Heart right ventricle (tissue), 16 donors: ENCODE results near the gene TBXAS1. TPM values are rescaled to one million over a fixed set of nuclear protein-coding genes. Genes with fewer than 3 reads are reported as not detected.
"Not testable (repeated sequence)": the region's sequence is repeated elsewhere in the genome, so short reads cannot be mapped to it uniquely, and the experiment has no call there.

Experiments
- ATAC-seq, 8 donors: fragments of 200-7000 bp; cut with Tn5 transposase; one replicate each; pipeline ENCODE4 v1.9.1; 2020; ENCODE audit warnings: mild to moderate bottlenecking in 8 of 8, moderate library complexity in 8 of 8, moderate number of reproducible peaks in 1 of 8
- DNase-seq, 2 donors: peaks; one replicate each; pipeline ENCODE4 v3.0.0-alpha.2; 2020
- H3K27ac ChIP-seq, 10 donors: fragments of 200-600 bp; sonication (generic) in 2 of 10; one replicate each; pipeline versions ENCODE4 v1.5.0 to v1.8.0; 2020 to 2022; ENCODE audit warnings: mild to moderate bottlenecking in 3 of 10
- H3K27me3 ChIP-seq, 7 donors: fragments of 200-600 bp; one replicate each; pipeline ENCODE4 v1.8.0; 2021 to 2022; ENCODE audit warnings: mild to moderate bottlenecking in 2 of 7
- H3K36me3 ChIP-seq, 9 donors: fragments of 200-600 bp; sonication (generic) in 1 of 9; one replicate each; pipeline versions ENCODE4 v1.5.0 to v1.8.0; 2020 to 2022; ENCODE audit warnings: mild to moderate bottlenecking in 2 of 9
- H3K4me1 ChIP-seq, 9 donors: fragments of 200-600 bp; sonication (generic) in 1 of 9; one replicate each; pipeline versions ENCODE4 v1.5.0 to v1.8.0; 2020 to 2022; ENCODE audit warnings: mild to moderate bottlenecking in 4 of 9
- H3K4me3 ChIP-seq, 10 donors: fragments of 200-600 bp; sonication (generic) in 2 of 10; one replicate each; pipeline versions ENCODE4 v1.5.0 to v1.8.0; 2020 to 2022; ENCODE audit warnings: mild to moderate bottlenecking in 7 of 10, moderate library complexity in 2 of 10
- H3K9me3 ChIP-seq, 11 donors: fragments of 200-600 bp in 10 of 11; sonication (generic) in 2 of 11; one replicate each; pipeline versions ENCODE4 v1.5.0 to v1.8.0; 2013 to 2022; ENCODE audit warnings: mild to moderate bottlenecking in 2 of 11, control low read depth in 1 of 11, moderate library complexity in 1 of 11
- CTCF ChIP-seq, 9 donors: fragments of 200-600 bp; sonication (generic) in 2 of 9; IDR thresholded peaks; one replicate each; pipeline versions ENCODE4 v1.5.0 to v1.8.0; 2021 to 2022; ENCODE audit warnings: antibody characterized with exemption in 9 of 9, mild to moderate bottlenecking in 5 of 9, moderate library complexity in 1 of 9
- WGBS, 2 donors: extraction: QIAGEN DNeasy Blood & Tissue Kit; methylation state at CpG; one replicate each; pipeline ENCODE4 v1.1.7; 2013; ENCODE audit warnings: inconsistent platforms in 1 of 2; 5-methylcytosine and 5-hydroxymethylcytosine counted together
- intact Hi-C, 10 donors: fragments of 100-400 bp; cut with DNase I; formaldehyde crosslinking; loops; one replicate each; pipeline versions ENCODE4 v1.11.1 to v1.14.2; 2022
- polyA plus RNA-seq, 2 donors: library from polyadenylated mRNA; stranded (reverse); fragments of 200-250 nt; gene quantifications; one replicate each; pipeline ENCODE4 v1.2.3, GENCODE V29; 2013
- total RNA-seq, 10 donors: library from RNA; stranded (reverse); fragmentation: NEBNext Ultra II Directional in 3 of 10; extraction: Animal tissue kit (Norgen Biotek cat#: 25700) in 3 of 10; gene quantifications; one replicate each; pipeline versions ENCODE4 v1.2.1 to v1.2.4, GENCODE V29; 2021 to 2023
- donor health status: Arrhythmogenic right ventricular cardiomyopathy.
- donor health status: ischemic (EF 13 %, LVEDD 7.1; RV severe dilation, severe dysfunction).
- donor health status: healthy with polysubstance abuse.
- donor health status: DM: no; HTN: yes; CAD: no.
- donor health status: DM: no; HTN: no; CAD: no.
- donor health status: ischemic (EF 25% LVEDD 6.9; RV normal size, moderate dysfunction).
- donor health status: ischemic (EF 25% LVEDD 5.7; RV mildly dilated, moderate dysfunction).
- donor health status: healthy.
- donor health status: DM: yes; HTN: yes; CAD: no.
- donor health status: Ischemic cardiomyopathy.
- donor health status: ischemic (EF 35%, LVEDD 5.7; RV mildly dilated, moderate dysfunction).
- donor health status: nonischemic (EF 11% LVEDD 7.7; RV severe dilation, severe dysfunction).
- donor health status: DM: yes; HTN: yes; CAD: no.
- donor health status: PGD.
- donor health status: ischemic (EF 29% LVEDD 5.4; RV normal size, mild dysfunction).
- donor health status: nonischemic (EF 23%, LVEDD 6.1; RV moderate dilation, normal function).

Gene TBXAS1
- total and polyA plus RNA-seq, 12 donors: 1.7 to 17.7 (median 3.7) TPM

GRCh38 chr7:139838276-139838675 lies 9.2 kb downstream of the TBXAS1 start:
- ATAC-seq (no peak), DNase-seq (no peak)
- Histone ChIP-seq H3K4me1 (peaks cover 0 to 16% (median 0%) of the 10 kb centered on the region in 9 donors), H3K27me3 (no peaks in the 10 kb centered on the region), H3K9me3 (peaks cover 0 to 29% (median 0%) of the 10 kb centered on the region in 11 donors), H3K36me3 (no peaks in the 10 kb centered on the region), H3K4me3 (no peak overlapping the region), H3K27ac (no peak overlapping the region)
- TF ChIP-seq CTCF (IDR thresholded peaks at IDR 0.05): no peak
- 95 to 97% methylated on average over 1 of the region's 1 CpG for WGBS, 2 donors
- intact Hi-C loops: no loop called here

- WGBS, 2 donors: 71 to 78% methylated on average over 6 of the region's 6 CpGs
- ATAC-seq (no peak), DNase-seq (no peak)
- intact Hi-C loops: no loop called here
- H3K27ac ChIP-seq: no peak overlapping the region
- no peaks in the 10 kb centered on the region for H3K27me3 ChIP-seq
- peaks cover 0 to 16% (median 0%) of the 10 kb centered on the region in 9 donors for H3K4me1 ChIP-seq
- no peaks in the 10 kb centered on the region for H3K36me3 ChIP-seq
- TF ChIP-seq CTCF (IDR thresholded peaks at IDR 0.05): no peak
- peaks cover 0 to 25% (median 0%) of the 10 kb centered on the region in 11 donors for H3K9me3 ChIP-seq
- no peak overlapping the region for H3K4me3 ChIP-seq
Measured at GRCh38 chr7:139838876-139839275, 9.8 kb downstream of the TBXAS1 start.

DNA sequence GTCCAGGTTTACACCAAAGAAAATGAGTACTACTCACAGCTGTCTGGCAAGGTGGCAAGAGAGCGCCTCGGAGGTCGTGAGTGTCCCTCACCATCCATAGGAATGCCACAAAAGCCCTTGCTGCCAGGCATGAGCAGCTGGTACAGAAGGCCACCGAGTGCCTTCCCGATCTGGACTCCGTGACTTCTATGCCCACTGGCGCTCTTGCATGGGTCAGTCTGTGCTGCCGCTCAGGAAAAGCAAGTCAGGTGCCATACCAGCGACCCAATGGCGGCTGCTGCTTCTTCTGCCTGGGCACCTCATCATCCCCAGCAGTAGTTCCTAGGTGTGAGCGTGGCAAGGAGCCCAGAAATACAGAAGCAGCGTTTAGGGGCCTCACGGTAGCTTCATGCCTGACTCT lies 11.7 kb downstream of the TBXAS1 start:
- Histone ChIP-seq H3K36me3 (no peaks in the 10 kb centered on the region), H3K27ac (no peak overlapping the region), H3K27me3 (no peaks in the 10 kb centered on the region), H3K9me3 (peaks cover 0 to 15% (median 0%) of the 10 kb centered on the region in 11 donors), H3K4me1 (peaks cover 0 to 16% (median 0%) of the 10 kb centered on the region in 9 donors), H3K4me3 (no peak overlapping the region)
- 92 to 96% methylated on average over 13 of the region's 13 CpGs for WGBS, 2 donors
- ATAC-seq (no peak), DNase-seq (no peak)
- intact Hi-C loops: no loop called here
- no peak for TF ChIP-seq CTCF (IDR thresholded peaks at IDR 0.05)

GRCh38 chr7:139842401-139843210 lies 13.5 kb downstream of the TBXAS1 start:
- ATAC-seq: peak in 4 of 8 donors; percentile 35 to 73 (median 52)

DNA sequence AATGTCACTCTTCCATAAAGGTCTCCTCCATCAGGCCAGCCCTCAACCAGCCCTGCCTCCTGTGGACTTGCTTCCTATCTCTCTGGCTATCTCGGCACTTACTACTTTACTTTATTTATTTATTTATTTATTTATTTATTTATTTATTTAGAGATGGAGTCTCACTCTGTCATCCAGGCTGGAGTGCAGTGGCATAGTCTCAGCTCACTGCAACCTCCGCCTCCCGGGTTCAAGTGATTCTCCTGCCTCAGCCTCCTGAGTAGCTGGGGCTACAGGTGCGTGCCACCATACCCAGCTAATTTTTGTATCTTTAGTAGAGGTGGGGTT lies 14.1 kb downstream of the TBXAS1 start:
- H3K4me3 ChIP-seq, H3K27me3 ChIP-seq, H3K36me3 ChIP-seq, H3K27ac ChIP-seq, DNase-seq, ATAC-seq, intact Hi-C loops, H3K9me3 ChIP-seq: not testable (repeated sequence)
- H3K4me1 ChIP-seq: peaks cover 0 to 16% (median 0%) of the 10 kb centered on the region in 9 donors
- WGBS, 2 donors: 94 to 96% methylated on average over 4 of the region's 4 CpGs

More at GRCh38 chr7:139842401-139843210, 13.5 kb downstream of the TBXAS1 start:
- intact Hi-C loops: no loop called here
- H3K36me3 ChIP-seq: no peaks in the 10 kb centered on the region
- peak overlapping the region in 3 of 10 donors; percentile 10 to 46 (median 40) for H3K27ac ChIP-seq
- no peaks in the 10 kb centered on the region for H3K27me3 ChIP-seq
- no peaks in the 10 kb centered on the region for H3K9me3 ChIP-seq
- no peak for DNase-seq
- 71 to 83% methylated on average over 15 of the region's 15 CpGs for WGBS, 2 donors
- peak overlapping the region in 6 of 10 donors; percentile 1 to 38 (median 26) for H3K4me3 ChIP-seq
- no peak for TF ChIP-seq CTCF (IDR thresholded peaks at IDR 0.05)
- H3K4me1 ChIP-seq: peaks cover 0 to 16% (median 0%) of the 10 kb centered on the region in 9 donors
